IgD-negative memory B cell (primary cell): ENCODE measurements around the gene BIRC3. TPM values are rescaled to one million over a fixed set of nuclear protein-coding genes. Genes with fewer than 3 reads are reported as not detected.
"Not testable (repeated sequence)": the region's sequence is repeated elsewhere in the genome, so short reads cannot be mapped to it uniquely, and the experiment has no call there.

ENCODE experiments used
- H3K27ac Mint-ChIP-seq, 3 donors: one replicate each; pipeline ENCODE4 v1.8.0; 2020 to 2022; ENCODE audit warnings: mild to moderate bottlenecking in 3 of 3, mixed read lengths in 3 of 3, moderate library complexity in 1 of 3
- H3K27me3 Mint-ChIP-seq: one replicate; pipeline ENCODE4 v1.8.0; 2021; ENCODE audit warnings: mixed read lengths
- H3K36me3 Mint-ChIP-seq: one replicate; pipeline ENCODE4 v1.8.0; 2020; ENCODE audit warnings: mild to moderate bottlenecking, mixed read lengths
- H3K4me1 Mint-ChIP-seq, 3 donors: one replicate each; pipeline ENCODE4 v1.8.0; 2020 to 2022; ENCODE audit warnings: mixed read lengths in 3 of 3, mild to moderate bottlenecking in 1 of 3
- H3K4me3 Mint-ChIP-seq, 4 donors: one replicate each; pipeline ENCODE4 v1.8.0; 2020 to 2022; ENCODE audit warnings: mild to moderate bottlenecking in 4 of 4, mixed read lengths in 4 of 4, moderate library complexity in 3 of 4
- H3K9me3 Mint-ChIP-seq, 3 donors: one replicate each; pipeline ENCODE4 v1.8.0; 2020 to 2021; ENCODE audit warnings: mixed read lengths in 3 of 3, mild to moderate bottlenecking in 1 of 3
- polyA plus RNA-seq: library from polyadenylated mRNA; unstranded; fragments of 300-500 nt; fragmentation: Illumina TruSeq; gene quantifications from one replicate; pipeline ENCODE4 v1.2.3, GENCODE V29; 2021

The BIRC3 gene
- polyA plus RNA-seq, 1 donor from 2014 or later: 158 TPM

DNA sequence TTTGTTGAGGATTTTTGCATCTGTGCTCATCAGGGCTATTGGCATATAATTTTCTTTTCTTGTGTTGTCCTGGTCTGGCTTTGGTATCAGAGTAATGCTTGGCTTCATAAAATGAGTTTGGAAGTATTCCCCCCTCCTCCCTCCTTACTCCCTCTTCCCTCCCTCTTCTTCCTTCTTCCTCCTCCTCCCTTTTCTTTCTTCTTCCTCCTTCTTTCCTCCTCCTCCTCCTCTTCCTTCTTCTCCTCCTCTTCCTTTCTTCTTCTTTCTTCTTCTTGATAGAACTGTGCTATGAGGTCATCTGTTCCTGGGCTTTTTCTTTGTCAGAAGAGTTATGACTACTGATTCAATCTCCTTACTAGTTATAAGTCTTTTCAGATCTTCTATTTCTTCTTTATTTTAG is 39.8 kb downstream of the BIRC3 start:
- Mint-ChIP-seq H3K9me3 (peaks cover 0 to 18% (median 5%) of the 10 kb centered on the region in 3 donors), H3K27ac (no peak overlapping the region), H3K4me1 (peaks cover 13 to 35% (median 23%) of the 10 kb centered on the region in 3 donors), H3K36me3 (peaks cover 25% of the 10 kb centered on the region), H3K4me3 (no peak overlapping the region), H3K27me3 (no peaks in the 10 kb centered on the region)

DNA sequence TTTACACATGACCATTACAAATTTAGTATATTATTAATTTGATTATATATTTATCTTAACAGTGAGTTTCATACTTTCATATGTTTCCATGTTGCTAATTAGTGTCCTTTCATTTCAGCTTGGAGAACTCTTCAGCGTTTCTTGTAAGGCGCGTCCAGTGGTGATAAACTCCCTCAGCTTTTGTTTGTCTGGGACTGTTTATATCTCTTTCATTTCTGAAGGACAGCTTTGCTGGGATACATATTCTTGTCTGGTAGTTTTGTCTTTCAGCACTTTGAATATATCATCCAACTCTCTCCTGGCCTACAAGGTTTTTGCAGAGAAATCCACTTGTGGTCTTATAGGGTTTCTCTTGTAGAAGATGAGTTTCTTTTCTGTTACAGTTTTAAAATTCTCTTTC is 42.1 kb downstream of the BIRC3 start:
- H3K27me3 Mint-ChIP-seq: no peaks in the 10 kb centered on the region
- H3K27ac Mint-ChIP-seq: peak overlapping the region in 1 of 3 donors; percentile 82
- peaks cover 0 to 18% (median 5%) of the 10 kb centered on the region in 3 donors for H3K9me3 Mint-ChIP-seq
- peaks cover 26% of the 10 kb centered on the region for H3K36me3 Mint-ChIP-seq
- peaks cover 13 to 31% (median 23%) of the 10 kb centered on the region in 3 donors for H3K4me1 Mint-ChIP-seq
- H3K4me3 Mint-ChIP-seq: no peak overlapping the region

- Mint-ChIP-seq H3K27me3 (no peaks in the 10 kb centered on the region), H3K36me3 (peaks cover 25% of the 10 kb centered on the region), H3K27ac (peak overlapping the region in 2 of 3 donors; percentile 32 to 47), H3K4me1 (peaks cover 13 to 31% (median 21%) of the 10 kb centered on the region in 3 donors), H3K9me3 (peaks cover 0 to 13% (median 5%) of the 10 kb centered on the region in 3 donors), H3K4me3 (peak overlapping the region in 2 of 4 donors; percentile 72 to 75)
Measured at GRCh38 chr11:102360681-102361080, 43.4 kb downstream of the BIRC3 start.

DNA sequence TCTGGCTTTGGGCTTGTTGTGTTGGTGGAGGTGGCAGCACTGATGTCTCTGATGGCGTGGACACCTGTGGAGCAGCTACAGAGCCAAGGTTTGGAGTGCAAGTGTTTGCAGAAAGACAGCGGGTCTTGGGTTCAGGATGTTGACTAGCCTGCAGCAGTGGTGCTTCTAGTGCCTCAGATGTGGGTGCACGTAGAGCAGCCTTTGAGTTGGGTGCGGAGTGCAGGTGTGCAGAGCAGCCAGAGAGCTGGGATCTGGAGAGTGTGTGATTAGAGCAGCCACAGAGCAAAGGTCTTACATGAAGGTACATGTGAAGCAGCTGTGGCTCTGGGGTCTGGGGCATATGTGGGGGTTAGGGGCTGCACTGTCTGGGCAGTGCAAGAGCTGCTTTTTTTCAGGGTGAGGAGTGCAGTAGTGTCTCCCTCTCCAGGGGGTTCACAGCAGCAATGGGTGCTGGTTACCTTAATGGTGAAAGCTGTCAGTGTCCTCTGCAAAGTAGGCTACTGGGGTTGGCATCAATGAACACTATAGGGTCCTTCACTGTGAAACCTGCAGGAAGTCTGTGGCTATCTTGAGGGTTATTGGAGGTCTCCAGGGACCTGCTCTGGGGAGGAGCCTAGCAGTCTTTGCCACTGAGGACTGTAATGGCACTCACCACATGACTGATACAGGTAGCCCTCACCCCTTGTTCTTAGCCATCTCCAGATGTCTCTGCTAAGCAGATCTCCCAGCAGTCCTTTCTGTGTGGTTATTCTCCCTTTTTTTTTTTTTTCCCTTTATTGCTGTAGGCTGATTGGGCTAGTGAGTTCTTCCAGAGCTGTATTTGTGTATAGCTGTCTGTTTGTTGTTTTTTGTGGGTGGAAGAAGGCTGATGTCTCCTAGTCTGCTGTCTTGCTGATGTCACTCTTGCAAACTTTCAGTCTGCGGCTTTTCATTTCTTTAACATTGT is 44.1 kb downstream of the BIRC3 start:
- H3K27ac Mint-ChIP-seq: peak overlapping the region in 2 of 3 donors; percentile 47 to 80
- peaks cover 27% of the 10 kb centered on the region for H3K36me3 Mint-ChIP-seq
- H3K4me1 Mint-ChIP-seq: peaks cover 13 to 31% (median 21%) of the 10 kb centered on the region in 3 donors
- peaks cover 0 to 11% (median 5%) of the 10 kb centered on the region in 3 donors for H3K9me3 Mint-ChIP-seq
- no peaks in the 10 kb centered on the region for H3K27me3 Mint-ChIP-seq
- H3K4me3 Mint-ChIP-seq: peak overlapping the region in 2 of 4 donors; percentile 72 to 75

DNA sequence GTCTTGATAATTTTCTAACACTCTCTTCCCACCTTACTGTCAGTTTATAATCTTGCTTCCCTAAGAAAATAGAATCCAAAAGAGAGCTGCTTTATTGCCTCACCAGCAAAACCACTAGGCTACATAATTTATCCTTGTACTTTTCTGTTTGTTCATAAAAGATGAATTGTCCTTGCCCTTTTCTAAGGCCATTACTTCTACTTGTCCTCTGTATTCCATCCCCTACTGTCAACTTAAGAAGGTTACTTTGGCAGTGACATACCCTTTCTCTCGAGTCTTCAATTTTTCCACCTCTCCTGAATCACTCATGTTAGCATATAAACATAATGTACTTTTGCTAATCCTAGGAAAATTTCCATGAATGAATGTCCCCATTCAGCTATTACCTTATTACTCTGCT is 47.7 kb downstream of the BIRC3 start:
- no peak overlapping the region for H3K27ac Mint-ChIP-seq
- H3K9me3 Mint-ChIP-seq: peaks cover 0 to 6% (median 2%) of the 10 kb centered on the region in 3 donors
- H3K36me3 Mint-ChIP-seq: peaks cover 16% of the 10 kb centered on the region
- H3K27me3 Mint-ChIP-seq: no peaks in the 10 kb centered on the region
- no peak overlapping the region for H3K4me3 Mint-ChIP-seq
- H3K4me1 Mint-ChIP-seq: peaks cover 23 to 37% (median 29%) of the 10 kb centered on the region in 3 donors

DNA sequence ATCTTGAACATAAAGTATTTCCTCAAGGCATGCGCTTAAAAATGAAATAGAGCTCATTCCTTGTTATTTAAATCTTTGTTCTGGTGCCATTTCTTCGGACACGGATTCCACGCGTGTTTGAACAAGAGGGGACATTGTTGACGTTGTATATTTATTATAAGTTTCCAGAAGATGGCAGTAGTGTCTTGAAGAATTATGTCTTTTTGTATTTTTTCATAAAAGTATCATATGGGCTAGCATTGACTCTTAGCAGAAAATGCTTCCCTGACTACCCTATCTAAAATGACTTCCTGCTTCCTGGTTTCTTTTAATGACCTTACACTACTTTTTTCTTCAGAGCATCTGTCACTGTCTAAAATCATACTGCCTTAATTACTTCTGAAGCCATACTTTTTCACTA is 50.1 kb downstream of the BIRC3 start:
- Mint-ChIP-seq H3K27ac (peak overlapping the region in 1 of 3 donors; percentile 83), H3K27me3 (no peaks in the 10 kb centered on the region), H3K9me3 (no peaks in the 10 kb centered on the region), H3K4me3 (peak overlapping the region in 1 of 4 donors; percentile 0), H3K4me1 (peaks cover 12 to 16% (median 13%) of the 10 kb centered on the region in 3 donors), H3K36me3 (peaks cover 8% of the 10 kb centered on the region)

- Mint-ChIP-seq H3K4me1 (peaks cover 12 to 16% (median 13%) of the 10 kb centered on the region in 3 donors), H3K27ac (peak overlapping the region in 2 of 3 donors; percentile 7 to 25), H3K9me3 (no peaks in the 10 kb centered on the region), H3K27me3 (no peaks in the 10 kb centered on the region), H3K4me3 (no peak overlapping the region), H3K36me3 (peaks cover 5% of the 10 kb centered on the region)
Measured at GRCh38 chr11:102368472-102368871, 51.2 kb downstream of the BIRC3 start.

- H3K27ac Mint-ChIP-seq: peak overlapping the region in 1 of 3 donors; percentile 1
- not testable (repeated sequence) for H3K27me3 Mint-ChIP-seq, H3K4me3 Mint-ChIP-seq, H3K9me3 Mint-ChIP-seq, H3K36me3 Mint-ChIP-seq, H3K4me1 Mint-ChIP-seq
Measured at GRCh38 chr11:102374633-102375424, 57.5 kb downstream of the BIRC3 start.

GRCh38 chr11:102375720-102376399 is 58.6 kb downstream of the BIRC3 start:
- Mint-ChIP-seq H3K36me3 (peaks cover 1% of the 10 kb centered on the region), H3K4me1 (peaks cover 0 to 3% (median 3%) of the 10 kb centered on the region in 3 donors), H3K27ac (peak overlapping the region in 1 of 3 donors; percentile 1), H3K4me3 (no peak overlapping the region), H3K27me3 (no peaks in the 10 kb centered on the region), H3K9me3 (no peaks in the 10 kb centered on the region)

DNA sequence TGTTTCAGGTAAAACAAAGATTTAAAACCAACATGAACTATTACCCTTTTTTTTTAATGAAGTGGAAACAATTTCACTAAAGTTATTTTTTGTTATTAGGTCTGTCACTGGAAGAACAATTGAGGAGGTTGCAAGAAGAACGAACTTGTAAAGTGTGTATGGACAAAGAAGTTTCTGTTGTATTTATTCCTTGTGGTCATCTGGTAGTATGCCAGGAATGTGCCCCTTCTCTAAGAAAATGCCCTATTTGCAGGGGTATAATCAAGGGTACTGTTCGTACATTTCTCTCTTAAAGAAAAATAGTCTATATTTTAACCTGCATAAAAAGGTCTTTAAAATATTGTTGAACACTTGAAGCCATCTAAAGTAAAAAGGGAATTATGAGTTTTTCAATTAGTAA is 60.6 kb downstream of the BIRC3 start:
- no peaks in the 10 kb centered on the region for H3K27me3 Mint-ChIP-seq
- H3K9me3 Mint-ChIP-seq: no peaks in the 10 kb centered on the region
- no peak overlapping the region for H3K27ac Mint-ChIP-seq
- H3K4me1 Mint-ChIP-seq: peaks cover 0 to 2% (median 2%) of the 10 kb centered on the region in 3 donors
- no peak overlapping the region for H3K4me3 Mint-ChIP-seq
- H3K36me3 Mint-ChIP-seq: no peaks in the 10 kb centered on the region

DNA sequence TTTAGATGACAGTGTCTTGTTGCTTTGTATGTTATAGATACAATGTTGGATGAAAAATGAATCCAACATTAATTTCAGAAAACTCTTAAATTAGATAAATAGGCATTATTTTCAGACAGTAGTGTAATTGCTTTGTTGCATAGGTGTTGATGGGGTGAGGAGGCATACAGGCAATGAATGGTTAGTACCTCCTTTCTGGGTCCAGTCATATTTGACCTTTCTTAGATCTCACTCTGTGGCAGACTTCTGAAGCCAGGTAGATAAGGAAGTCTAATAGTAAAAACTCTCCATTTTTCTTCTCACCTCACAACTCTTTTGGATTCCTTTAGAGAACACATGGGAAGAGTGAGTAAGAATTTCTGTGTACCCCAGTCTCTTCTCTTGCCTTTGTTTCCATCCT is 61.5 kb downstream of the BIRC3 start:
- H3K4me1 Mint-ChIP-seq: peaks cover 2 to 4% (median 2%) of the 10 kb centered on the region in 3 donors
- no peaks in the 10 kb centered on the region for H3K36me3 Mint-ChIP-seq
- no peak overlapping the region for H3K4me3 Mint-ChIP-seq
- no peak overlapping the region for H3K27ac Mint-ChIP-seq
- H3K9me3 Mint-ChIP-seq: no peaks in the 10 kb centered on the region
- no peaks in the 10 kb centered on the region for H3K27me3 Mint-ChIP-seq

- H3K27ac Mint-ChIP-seq: no peak overlapping the region
- H3K9me3 Mint-ChIP-seq: no peaks in the 10 kb centered on the region
- no peak overlapping the region for H3K4me3 Mint-ChIP-seq
- H3K36me3 Mint-ChIP-seq: peaks cover 1% of the 10 kb centered on the region
- peaks cover 0 to 4% (median 2%) of the 10 kb centered on the region in 3 donors for H3K4me1 Mint-ChIP-seq
- H3K27me3 Mint-ChIP-seq: no peaks in the 10 kb centered on the region
Measured at GRCh38 chr11:102382384-102382783, 65.1 kb downstream of the BIRC3 start.

DNA sequence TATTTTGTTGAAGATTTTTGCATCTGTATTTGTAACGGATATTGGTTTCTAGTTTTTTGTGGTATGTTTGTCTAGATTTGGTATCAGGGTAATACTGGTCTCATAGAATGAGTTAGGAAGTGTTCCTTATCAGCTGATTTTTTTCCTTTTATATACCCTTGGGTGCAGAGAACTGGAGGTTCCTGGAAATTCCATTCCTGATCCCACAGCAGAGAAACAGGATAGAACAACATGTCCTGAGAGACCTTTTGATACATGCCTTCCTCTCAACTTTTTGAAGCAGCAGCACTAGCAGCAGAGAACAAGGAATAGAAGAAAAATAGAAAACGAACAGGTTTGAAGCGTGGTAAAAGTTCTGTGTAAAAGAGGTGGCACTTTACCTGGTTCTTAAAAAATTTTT is 66.6 kb downstream of the BIRC3 start:
- H3K36me3 Mint-ChIP-seq: peaks cover 3% of the 10 kb centered on the region

GRCh38 chr11:102384419-102385079 is 67.3 kb downstream of the BIRC3 start:
- Mint-ChIP-seq H3K27me3 (no peaks in the 10 kb centered on the region), H3K4me1 (peaks cover 4% of the 10 kb centered on the region in 3 donors), H3K27ac (no peak overlapping the region), H3K4me3 (no peak overlapping the region), H3K9me3 (no peaks in the 10 kb centered on the region), H3K36me3 (peaks cover 4% of the 10 kb centered on the region)

More for the DNA sequence above, 66.6 kb downstream of the BIRC3 start:
- no peaks in the 10 kb centered on the region for H3K9me3 Mint-ChIP-seq
- peaks cover 0 to 4% (median 2%) of the 10 kb centered on the region in 3 donors for H3K4me1 Mint-ChIP-seq
- no peaks in the 10 kb centered on the region for H3K27me3 Mint-ChIP-seq
- no peak overlapping the region for H3K4me3 Mint-ChIP-seq
- H3K27ac Mint-ChIP-seq: peak overlapping the region in 1 of 3 donors; percentile 75
